Glomerular visceral epithelial cell (primary cell): ENCODE data around the gene OSBPL7.

Source experiments
- DNase-seq: peaks from one replicate; pipeline ENCODE4 v3.0.0-alpha.2; 2016; ENCODE audit errors: extremely low spot score

Gene OSBPL7

GRCh38 chr17:47821424-47822391 is at the start of gene OSBPL7:
Gene OSBPL7 (minus strand): TSS chr17:47821794. CDS start chr17:47820278, 1,516 bp downstream.
- DNase-seq: peak; percentile 92

DNA sequence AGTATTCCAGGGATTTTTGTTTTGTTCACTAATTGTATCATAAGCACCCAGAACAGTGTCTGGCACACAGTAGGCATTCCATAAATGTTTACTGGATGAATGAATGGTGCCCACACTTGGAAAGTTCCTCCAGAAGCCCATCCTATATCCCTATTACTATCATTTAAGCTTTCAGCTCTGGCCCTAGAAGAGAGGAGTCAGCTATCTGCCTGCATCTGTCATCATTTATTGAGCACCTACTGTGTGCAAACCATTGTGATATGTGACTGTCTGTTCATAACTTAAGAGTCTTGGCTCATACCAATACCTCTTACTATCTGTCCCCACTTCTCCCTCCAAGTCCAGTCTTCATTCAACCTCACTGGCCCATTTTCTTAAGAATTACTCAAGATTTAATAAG is 49.5 kb upstream of the OSBPL7 start:
- DNase-seq: no peak

DNA sequence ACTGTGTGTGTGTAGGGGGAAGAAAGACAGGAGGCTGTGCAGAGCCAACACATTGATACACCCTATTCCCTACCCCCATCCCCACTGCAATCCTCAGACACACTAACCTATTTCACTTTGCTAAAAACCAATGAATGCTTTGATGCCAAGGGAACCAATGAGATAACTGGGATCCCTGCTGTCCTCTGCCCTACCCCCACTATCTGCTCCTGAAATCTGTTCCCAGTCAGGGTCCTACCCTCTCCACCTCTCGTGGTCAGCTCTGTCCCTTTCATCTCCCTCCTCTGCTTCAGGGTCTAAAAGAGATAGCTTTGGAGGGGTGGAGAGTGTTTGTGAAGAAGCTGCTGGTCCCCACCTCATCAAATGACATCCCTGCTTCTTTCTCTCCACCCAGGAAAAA is 48.5 kb upstream of the OSBPL7 start:
- DNase-seq: no peak

DNA sequence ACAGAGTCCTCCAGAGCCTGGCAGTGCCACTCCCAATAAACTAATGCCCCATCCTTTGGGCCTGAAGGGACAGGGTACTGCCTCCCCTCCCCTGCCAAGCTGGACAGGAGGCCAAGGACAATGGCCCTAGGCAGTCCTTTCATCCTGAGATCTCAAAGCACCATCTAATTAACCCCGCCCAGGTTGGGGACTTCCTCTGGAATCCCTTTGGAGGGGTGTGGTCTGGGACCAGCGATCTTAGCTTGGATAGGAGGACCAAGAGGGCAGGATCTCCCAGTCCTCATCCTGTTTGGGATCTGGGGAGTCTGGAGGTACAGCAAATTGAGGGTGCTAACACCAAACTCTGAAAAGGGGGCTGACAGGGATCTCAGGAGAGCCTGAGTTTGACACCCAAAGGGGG is 47.5 kb upstream of the OSBPL7 start:
- no peak for DNase-seq

- DNase-seq: no peak
Measured at GRCh38 chr17:47867813-47868533, 46.4 kb upstream of the OSBPL7 start.

GRCh38 chr17:47866941-47867340 is 45.3 kb upstream of the OSBPL7 start:
- DNase-seq: no peak

DNA sequence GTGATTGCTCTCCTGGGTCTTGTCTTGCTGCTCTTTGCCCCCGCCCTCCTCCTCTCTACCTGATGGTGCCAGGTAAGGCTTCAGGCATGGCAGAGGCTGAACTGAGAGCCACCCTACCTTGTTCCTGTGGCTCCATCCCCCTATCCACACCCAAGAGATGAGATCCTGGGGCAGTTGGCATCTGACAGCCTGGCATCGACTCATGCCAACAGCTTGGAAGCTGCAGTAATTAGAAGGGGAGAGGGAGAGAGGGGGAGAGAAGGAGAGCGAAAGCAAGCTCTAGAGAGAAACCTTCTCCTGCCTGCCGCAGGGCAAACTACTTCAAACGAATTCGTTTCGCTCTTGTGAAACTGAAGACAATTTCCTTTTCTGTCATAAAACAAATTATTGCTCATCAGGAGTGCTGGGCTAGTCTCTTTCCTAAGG is 43.2 kb upstream of the OSBPL7 start:
- DNase-seq: no peak

GRCh38 chr17:47862621-47863440 is 41.2 kb upstream of the OSBPL7 start:
- DNase-seq: peak; percentile 68

- no peak for DNase-seq
Measured at GRCh38 chr17:47860386-47860785, 38.8 kb upstream of the OSBPL7 start.

GRCh38 chr17:47857551-47858455 is 36.2 kb upstream of the OSBPL7 start:
- DNase-seq: no peak

GRCh38 chr17:47856830-47857229 is 35.2 kb upstream of the OSBPL7 start:
- DNase-seq: no peak

- no peak for DNase-seq
Measured at GRCh38 chr17:47855737-47856136, 34.1 kb upstream of the OSBPL7 start.

DNA sequence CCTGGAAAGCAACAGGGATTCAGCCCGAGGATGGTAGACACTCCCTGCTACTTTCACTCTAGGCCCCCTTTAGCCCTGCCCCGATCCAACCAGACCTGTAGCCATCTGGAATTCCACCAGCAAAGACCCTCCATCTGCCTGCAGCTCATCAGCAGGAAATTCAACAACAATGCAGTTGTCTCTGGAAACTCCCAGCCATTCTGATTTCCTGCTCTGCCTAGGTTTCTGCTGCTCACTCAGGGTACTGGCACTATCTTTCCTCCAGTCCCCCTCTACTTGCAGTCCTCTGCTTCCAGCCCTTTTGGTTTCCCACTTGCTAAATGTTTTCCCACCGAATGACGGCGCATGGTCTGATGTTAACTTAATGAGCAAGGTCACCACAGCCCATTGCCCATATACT is 32.0 kb upstream of the OSBPL7 start:
- no peak for DNase-seq

DNA sequence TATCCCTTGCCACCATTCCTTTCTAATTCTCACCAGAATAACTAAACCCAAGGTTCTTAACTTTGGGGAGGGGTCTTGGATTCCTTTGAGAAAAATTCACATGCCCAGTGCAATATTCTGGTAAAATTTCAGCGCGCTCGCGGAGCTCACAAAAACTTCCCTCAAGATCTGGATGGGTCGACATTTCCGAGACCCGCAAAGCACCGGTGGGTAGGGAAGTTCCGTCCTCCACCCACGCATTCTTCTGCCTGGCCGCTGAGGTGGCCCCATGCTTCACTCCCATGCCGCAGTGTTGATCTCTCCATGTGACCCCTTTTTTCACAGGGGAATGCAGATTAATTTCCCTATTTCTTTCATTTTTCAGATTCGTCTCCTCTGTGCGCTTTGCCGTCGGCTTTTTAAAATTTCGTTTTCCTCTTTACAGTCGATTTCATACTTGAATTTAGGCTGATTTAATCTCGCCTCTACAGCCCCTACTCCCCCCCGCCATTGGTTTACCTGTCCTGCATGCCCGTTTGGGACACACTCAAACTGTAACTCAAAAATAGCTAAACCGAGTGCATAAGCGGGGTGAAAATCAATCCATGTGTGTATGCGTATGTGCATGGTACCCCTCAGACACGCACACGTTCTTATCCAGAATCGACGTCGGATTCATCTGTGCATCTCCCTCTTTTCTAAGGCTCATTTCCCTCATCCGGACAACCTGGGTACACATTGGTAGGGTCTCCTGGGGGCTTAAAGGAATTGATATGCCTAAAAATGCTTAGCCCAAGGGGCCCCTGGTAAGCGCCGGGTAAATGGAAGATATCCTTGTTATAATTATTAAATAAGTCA is 30.7 kb upstream of the OSBPL7 start:
- no peak for DNase-seq

DNA sequence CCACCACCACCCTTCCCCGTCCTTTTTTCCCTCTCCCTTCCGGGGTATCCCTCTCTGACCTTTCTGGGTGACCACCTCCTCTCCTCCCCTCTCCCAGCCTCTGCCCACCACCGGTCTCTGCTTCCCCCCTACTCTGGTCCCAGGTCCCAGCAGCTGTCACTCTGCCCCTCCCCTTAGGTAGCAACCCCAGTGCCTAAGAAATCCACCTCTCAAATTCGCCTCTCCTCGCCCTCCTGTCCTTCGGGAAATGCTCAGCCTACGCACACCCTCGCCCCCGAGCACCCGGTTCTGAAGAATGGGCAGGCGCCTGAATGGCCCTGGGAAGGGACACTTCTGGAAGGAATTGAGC is 30.1 kb upstream of the OSBPL7 start:
- no peak for DNase-seq

DNA sequence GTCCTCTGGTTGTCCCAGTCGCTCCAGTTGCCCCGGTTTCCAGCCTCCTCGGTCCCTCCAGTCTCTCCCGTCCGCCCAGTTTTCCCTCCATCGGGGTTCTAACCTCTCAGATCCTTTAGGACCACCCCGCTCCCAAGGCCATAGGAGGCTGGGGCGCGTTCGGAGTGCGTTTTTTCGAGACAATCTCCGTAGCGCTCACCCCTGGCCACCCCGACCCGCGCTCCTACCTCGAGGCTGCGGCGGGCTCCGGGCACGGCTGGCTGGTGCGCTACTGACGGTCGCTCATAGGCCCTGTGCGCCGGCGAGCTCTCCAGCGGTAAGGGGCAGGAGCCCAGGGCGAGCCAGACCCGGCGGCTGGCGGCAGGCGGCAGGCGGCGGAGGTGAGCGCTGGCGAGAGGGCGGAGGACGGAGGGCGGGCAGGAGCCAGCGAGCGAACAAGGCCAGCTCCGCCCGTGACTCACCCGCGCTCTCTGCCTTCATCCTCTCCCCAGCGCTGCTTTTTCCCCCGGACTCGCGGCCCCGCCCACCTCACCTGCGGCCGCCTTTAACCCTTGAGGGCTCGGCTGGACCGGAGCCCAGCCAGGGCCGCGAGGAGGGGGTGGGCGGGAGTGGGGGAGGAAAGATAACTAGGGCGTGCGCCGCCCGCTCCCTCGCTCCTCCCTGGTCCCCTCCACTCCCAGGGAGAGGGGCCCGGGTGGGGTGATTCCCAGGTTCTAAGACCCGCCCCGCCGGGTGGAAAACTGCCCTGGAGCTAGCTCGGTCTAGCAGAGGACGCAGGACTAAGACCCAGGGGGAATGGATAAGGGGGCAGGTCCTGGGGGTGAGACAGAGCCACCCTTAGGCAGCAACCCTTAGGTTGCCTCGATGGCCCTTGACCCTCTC is 29.3 kb upstream of the OSBPL7 start, which contains the start of gene SP6:
Gene SP6 (minus strand): TSS at position 472 of the 882 bp plus-strand sequence. CDS start 2,734 bp downstream, outside the sequence.
- peak; percentile 88 for DNase-seq

DNA sequence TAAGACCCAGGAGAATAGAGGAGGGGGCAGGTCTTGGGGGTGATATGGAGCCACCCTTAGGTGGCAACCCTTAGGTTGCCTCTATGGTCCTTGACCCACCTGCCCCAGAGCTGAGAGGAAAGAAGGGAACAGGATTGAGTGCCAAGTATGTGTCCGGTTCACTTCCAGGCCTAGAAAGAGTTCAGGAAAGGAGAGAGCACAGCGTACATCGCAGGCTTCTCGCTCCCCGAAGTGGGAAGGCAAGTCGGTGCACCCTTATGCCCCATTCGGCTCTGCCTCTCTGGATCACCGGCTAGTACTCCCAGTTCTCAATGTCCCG is 28.7 kb upstream of the OSBPL7 start:
- DNase-seq: no peak

DNA sequence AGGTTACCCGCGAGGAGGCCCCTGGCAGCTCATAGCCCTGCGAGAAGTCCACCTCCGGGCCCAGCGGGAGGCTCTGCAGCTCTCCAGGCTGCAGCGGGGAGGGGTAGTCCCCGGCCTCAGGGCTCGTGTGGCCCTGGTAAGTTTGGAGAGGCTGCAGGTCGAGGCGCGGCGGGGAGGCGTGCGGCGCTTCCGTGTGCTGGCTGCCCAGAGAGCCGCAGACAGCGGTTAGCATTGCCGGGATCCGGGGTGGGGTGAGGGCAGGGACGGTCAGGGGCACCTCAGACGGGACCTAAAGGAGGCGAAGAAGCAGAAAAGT is 26.6 kb upstream of the OSBPL7 start:
- DNase-seq: no peak
